Measurements from ENCODE around the gene DNAH7.
A peak's percentile ranks its signal among the peaks of the same experiment; 100 is the strongest.

DNAH7 gene

DNA sequence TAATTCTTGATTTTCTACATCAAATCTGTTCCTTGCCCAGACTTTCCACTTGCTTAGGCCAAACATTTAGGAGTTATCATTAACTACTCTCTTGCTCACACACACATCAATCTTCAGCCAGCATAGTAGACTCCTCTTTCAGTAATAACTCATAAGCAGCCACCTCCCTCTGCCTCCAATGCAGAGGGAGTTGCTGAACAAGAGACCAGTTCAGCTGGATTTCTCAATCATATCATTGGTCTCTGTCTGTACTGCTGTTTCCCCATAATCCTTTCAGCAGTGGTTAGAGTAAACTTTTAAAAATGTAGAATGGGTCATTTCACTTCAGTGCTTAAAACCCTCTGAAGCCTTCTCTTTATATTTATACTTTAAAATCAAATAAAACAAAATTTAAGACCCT is 298.7 kb downstream of the DNAH7 start:
- H3K4me1 Mint-ChIP-seq: no peaks in the 10 kb centered on the region
- peaks cover 7% of the 10 kb centered on the region for H3K9me3 Mint-ChIP-seq
- H3K4me3 Mint-ChIP-seq: no peak overlapping the region
- no peak overlapping the region for H3K27ac Mint-ChIP-seq
- no peaks in the 10 kb centered on the region for H3K36me3 Mint-ChIP-seq
- DNase-seq (ENCODE audit: low spot score in 2 of 2) (no peak), ATAC-seq (no peak)

GRCh38 chr2:195768431-195768830 is 300.2 kb downstream of the DNAH7 start:
- no peak for ATAC-seq
- peaks cover 17% of the 10 kb centered on the region for H3K9me3 Mint-ChIP-seq
- no peak overlapping the region for H3K4me3 Mint-ChIP-seq
- H3K36me3 Mint-ChIP-seq: no peaks in the 10 kb centered on the region
- H3K27ac Mint-ChIP-seq: no peak overlapping the region
- DNase-seq (ENCODE audit: low spot score in 2 of 2): no peak
- no peaks in the 10 kb centered on the region for H3K4me1 Mint-ChIP-seq

DNA sequence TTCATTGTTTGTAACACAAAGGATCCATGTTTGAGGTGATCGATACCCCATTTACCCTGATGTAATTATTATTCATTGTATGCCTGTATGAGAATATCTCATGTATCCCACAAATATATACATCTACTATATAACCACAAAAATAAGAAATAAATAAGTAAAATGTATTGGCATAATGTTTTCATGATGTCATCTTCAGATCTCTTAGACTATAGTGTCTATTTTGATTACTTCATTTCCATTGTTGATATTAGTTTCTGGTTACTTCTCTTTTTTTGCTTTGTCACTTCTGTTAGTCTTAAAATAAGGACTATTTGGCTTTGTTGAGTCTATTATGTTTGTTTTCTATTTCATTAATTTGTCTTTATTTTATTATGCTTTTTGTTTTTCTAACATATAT is 301.9 kb downstream of the DNAH7 start:
- ATAC-seq (no peak), DNase-seq (ENCODE audit: low spot score in 2 of 2) (no peak)
- Mint-ChIP-seq H3K27ac (no peak overlapping the region), H3K4me1 (no peaks in the 10 kb centered on the region), H3K9me3 (peaks cover 32% of the 10 kb centered on the region), H3K4me3 (no peak overlapping the region), H3K36me3 (no peaks in the 10 kb centered on the region)

DNA sequence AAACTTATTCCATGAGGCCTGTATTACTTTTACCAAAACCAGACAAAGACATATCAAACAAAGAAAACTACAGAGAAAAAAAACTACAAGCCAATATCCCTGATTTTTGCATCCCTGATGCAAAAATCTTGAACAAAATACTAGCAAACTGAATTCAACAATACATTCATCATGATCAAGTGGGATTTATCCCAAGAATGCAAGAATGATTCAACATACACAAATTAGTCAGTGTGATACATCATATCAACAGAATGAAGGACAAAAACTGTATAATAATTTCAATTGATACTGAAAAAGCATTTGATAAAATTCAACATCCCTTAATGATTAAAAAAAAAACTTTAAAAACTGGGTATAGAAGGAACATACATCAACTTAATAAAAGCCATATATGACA is 304.8 kb downstream of the DNAH7 start:
- ATAC-seq (no peak), DNase-seq (ENCODE audit: low spot score in 2 of 2) (no peak)
- Mint-ChIP-seq H3K4me3 (no peak overlapping the region), H3K9me3 (peaks cover 42% of the 10 kb centered on the region), H3K27ac (no peak overlapping the region), H3K36me3 (no peaks in the 10 kb centered on the region), H3K4me1 (no peaks in the 10 kb centered on the region)

DNA sequence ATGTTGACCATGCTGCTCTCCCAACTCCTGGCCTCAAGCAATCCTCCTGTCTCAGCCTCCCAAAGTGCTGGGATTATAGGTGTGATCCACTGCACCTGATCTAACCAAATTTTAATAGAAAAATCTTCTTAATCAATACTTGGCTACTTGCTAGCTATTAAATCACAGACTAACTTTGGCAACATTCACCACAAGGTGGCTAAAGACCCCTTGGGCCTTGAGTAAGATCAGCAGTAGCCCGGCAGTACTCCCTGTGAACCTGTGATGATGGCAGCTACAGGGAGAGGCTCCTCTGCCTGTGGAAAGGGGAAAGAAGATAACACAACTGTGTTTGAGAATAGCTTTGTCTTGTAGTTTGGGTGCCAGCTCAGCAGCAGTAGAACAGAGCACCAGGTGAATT is 308.8 kb downstream of the DNAH7 start:
- no peak for DNase-seq (ENCODE audit: low spot score in 2 of 2)
- Mint-ChIP-seq H3K4me1 (no peaks in the 10 kb centered on the region), H3K9me3 (peaks cover 35% of the 10 kb centered on the region), H3K27ac (no peak overlapping the region), H3K4me3 (no peak overlapping the region), H3K36me3 (no peaks in the 10 kb centered on the region)
- ATAC-seq: no peak

DNA sequence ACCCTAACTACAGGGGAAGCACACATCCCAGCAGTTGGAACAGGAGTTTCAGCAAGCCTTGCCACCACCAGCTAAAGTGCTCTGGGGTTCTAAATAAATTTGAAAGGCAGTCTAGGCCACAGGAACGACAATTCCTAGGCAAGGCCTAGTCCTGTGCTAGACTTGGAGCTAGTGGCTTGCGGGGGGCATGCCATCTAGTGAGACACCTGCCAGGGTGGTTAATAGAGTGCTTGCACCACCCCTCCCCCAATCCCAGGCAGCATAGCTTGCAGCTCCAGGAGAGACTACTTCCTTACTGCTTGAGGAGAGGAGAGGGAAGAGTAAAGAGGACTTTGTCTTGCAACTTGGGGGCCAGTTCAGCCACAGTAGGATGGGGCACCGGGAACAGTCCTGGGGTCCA is 309.8 kb downstream of the DNAH7 start:
- H3K27ac Mint-ChIP-seq: no peak overlapping the region
- H3K9me3 Mint-ChIP-seq: peaks cover 28% of the 10 kb centered on the region
- ATAC-seq: peak; percentile 13

DNA sequence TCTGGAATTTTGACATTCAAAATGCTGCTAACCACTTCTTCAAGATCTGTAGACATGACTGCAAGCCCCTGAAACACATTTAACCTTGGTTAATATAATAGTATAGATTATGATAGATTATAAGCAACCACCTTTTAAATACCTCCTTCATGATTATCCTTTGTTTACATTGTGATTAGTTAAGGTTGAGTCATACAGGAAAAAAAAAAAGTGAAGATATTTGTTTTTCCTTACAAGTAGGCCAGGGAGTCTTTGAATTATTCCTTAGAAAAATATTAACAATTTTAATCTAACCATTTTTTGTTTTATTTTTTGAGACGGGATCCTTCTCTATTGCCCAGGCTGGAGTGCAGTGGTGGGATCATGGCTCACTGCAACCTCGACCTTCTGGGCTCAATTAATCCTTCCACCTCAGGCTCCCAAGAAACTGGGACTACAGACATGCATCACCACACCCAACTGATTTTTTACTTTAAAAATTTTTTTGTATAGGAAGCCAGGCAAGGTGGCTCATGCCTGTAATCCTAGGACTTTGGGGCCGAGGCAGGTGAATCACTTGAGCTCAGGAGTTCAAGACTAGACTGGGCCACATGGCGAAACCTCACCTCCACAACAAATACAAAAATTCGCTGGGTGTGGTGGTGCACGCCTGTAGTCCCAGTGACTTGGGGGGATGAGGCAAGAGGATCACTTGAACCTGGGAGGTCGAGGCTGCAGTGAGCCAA is 312.3 kb downstream of the DNAH7 start:
- Mint-ChIP-seq H3K4me3 (no peak overlapping the region), H3K27ac (no peak overlapping the region), H3K4me1 (no peaks in the 10 kb centered on the region), H3K9me3 (peaks cover 9% of the 10 kb centered on the region), H3K36me3 (no peaks in the 10 kb centered on the region)
- no peak for ATAC-seq
- DNase-seq (ENCODE audit: low spot score in 2 of 2): no peak

More for the DNA sequence above, 309.8 kb downstream of the DNAH7 start:
- Mint-ChIP-seq H3K4me1 (no peaks in the 10 kb centered on the region), H3K36me3 (no peaks in the 10 kb centered on the region), H3K4me3 (no peak overlapping the region)
- DNase-seq (ENCODE audit: low spot score in 2 of 2): no peak

GRCh38 chr2:195741191-195741590 is 327.4 kb downstream of the DNAH7 start:
- Mint-ChIP-seq H3K27ac (no peak overlapping the region), H3K36me3 (peaks cover 30% of the 10 kb centered on the region), H3K9me3 (no peaks in the 10 kb centered on the region), H3K4me3 (no peak overlapping the region), H3K4me1 (no peaks in the 10 kb centered on the region)
- DNase-seq (ENCODE audit: low spot score in 2 of 2) (no peak), ATAC-seq (no peak)

DNA sequence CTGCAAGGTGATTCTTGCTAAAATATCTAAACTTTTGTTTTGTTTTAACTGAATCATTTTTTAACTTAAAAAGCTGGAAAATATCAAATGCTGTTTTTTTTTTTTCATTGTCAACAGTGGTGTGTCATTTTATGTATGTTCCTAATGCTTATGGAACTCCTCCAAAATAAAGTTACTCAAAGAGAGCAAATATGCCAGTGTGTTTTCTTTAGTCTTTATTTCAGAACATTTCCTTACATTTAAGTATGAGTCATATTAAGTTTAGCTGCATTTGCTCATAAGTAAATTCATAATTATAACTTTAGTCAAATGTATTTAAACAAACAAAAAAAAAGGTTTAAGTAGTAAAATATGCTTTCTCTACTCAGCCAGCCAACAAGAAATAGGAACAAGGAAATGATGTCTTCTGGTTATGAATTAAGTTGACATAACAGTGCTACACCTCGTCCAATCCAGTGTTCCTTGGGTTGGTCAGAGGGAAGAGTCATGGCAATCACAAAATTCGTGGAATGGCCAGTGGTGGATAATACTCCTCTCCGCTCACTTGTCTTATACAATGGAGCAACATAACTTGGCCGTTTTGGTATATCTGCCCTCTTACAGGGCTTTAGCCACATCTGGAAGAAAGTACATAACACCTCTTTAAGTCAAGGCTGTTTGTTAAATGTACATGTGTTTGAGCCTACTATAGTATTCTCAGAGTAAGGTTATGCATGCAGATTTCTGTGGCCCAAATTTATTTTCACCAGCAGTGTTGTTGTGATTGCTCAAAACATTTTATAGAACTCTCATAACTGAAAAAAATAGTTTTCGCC is 330.9 kb downstream of the DNAH7 start:
- H3K9me3 Mint-ChIP-seq: no peaks in the 10 kb centered on the region
- peaks cover 58% of the 10 kb centered on the region for H3K36me3 Mint-ChIP-seq
- no peak overlapping the region for H3K27ac Mint-ChIP-seq
- H3K4me3 Mint-ChIP-seq: no peak overlapping the region
- no peak for DNase-seq (ENCODE audit: low spot score in 2 of 2)
- ATAC-seq: no peak
- no peaks in the 10 kb centered on the region for H3K4me1 Mint-ChIP-seq

- no peak overlapping the region for H3K4me3 Mint-ChIP-seq
- no peaks in the 10 kb centered on the region for H3K9me3 Mint-ChIP-seq
- no peak for ATAC-seq
- DNase-seq (ENCODE audit: low spot score in 2 of 2): no peak
- H3K4me1 Mint-ChIP-seq: peaks cover 10% of the 10 kb centered on the region
- peaks cover 81% of the 10 kb centered on the region for H3K36me3 Mint-ChIP-seq
- H3K27ac Mint-ChIP-seq: no peak overlapping the region
Measured at GRCh38 chr2:195735347-195735746, 333.3 kb downstream of the DNAH7 start.

- no peak overlapping the region for H3K27ac Mint-ChIP-seq
- DNase-seq (ENCODE audit: low spot score in 2 of 2) (no peak), ATAC-seq (no peak)
- H3K9me3 Mint-ChIP-seq: no peaks in the 10 kb centered on the region
- H3K36me3 Mint-ChIP-seq: peaks cover 81% of the 10 kb centered on the region
- H3K4me1 Mint-ChIP-seq: peaks cover 10% of the 10 kb centered on the region
- H3K4me3 Mint-ChIP-seq: no peak overlapping the region
Measured at GRCh38 chr2:195734931-195735330, 333.7 kb downstream of the DNAH7 start.

DNA sequence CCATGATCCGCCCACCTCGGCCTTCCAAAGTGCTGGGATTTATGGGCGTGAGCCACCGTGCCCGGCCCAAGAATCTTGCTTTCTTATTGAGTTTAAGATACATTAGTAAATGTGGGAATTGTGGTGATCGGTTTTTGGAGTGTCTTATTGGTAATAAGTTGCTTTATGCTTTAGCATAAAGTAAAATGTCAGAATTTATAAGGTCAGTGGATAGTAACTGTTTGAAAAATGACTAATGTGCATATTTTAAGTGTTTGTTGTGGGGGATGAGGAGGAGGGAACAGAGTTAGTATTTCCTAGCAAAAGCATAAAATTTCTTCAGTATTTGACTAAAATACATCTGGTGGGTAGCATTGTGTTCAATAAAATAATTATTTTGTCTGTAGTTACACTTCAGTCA is 334.2 kb downstream of the DNAH7 start:
- peaks cover 81% of the 10 kb centered on the region for H3K36me3 Mint-ChIP-seq
- no peak for ATAC-seq

GRCh38 chr2:195733831-195734230 is 334.8 kb downstream of the DNAH7 start:
- Mint-ChIP-seq H3K4me1 (peaks cover 10% of the 10 kb centered on the region), H3K36me3 (peaks cover 86% of the 10 kb centered on the region), H3K27ac (no peak overlapping the region), H3K9me3 (no peaks in the 10 kb centered on the region), H3K4me3 (no peak overlapping the region)
- no peak for ATAC-seq
- no peak for DNase-seq (ENCODE audit: low spot score in 2 of 2)

More for the DNA sequence above, 334.2 kb downstream of the DNAH7 start:
- H3K9me3 Mint-ChIP-seq: no peaks in the 10 kb centered on the region
- H3K27ac Mint-ChIP-seq: no peak overlapping the region
- H3K4me3 Mint-ChIP-seq: no peak overlapping the region
- DNase-seq (ENCODE audit: low spot score in 2 of 2): no peak
- H3K4me1 Mint-ChIP-seq: peaks cover 10% of the 10 kb centered on the region

- DNase-seq (ENCODE audit: low spot score in 2 of 2) (no peak), ATAC-seq (no peak)
- Mint-ChIP-seq H3K9me3 (no peaks in the 10 kb centered on the region), H3K4me1 (peaks cover 10% of the 10 kb centered on the region), H3K4me3 (no peak overlapping the region), H3K36me3 (peaks cover 94% of the 10 kb centered on the region), H3K27ac (no peak overlapping the region)
Measured at GRCh38 chr2:195732574-195732973, 336.1 kb downstream of the DNAH7 start.

DNA sequence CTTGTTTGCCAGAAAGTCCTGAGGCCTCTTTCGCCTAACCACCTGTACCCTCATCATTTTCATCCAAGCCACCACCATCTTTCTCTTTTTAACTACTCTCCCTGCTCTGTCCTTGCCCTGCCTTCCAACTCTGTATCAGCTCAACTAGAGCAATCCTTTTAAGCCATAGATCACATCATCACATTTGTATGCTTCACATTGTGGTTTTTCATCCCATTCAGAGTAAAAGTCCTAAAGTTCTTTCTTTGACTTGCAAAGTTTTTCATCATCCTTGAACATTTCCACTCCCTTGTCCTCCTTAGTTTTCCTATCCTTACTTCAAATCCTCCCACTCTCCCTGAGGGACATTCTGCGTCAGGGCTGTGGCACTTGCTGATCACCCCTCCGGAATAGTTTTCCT is 337.7 kb downstream of the DNAH7 start:
- Mint-ChIP-seq H3K27ac (peak overlapping the region; percentile 29), H3K4me1 (peaks cover 10% of the 10 kb centered on the region), H3K36me3 (peaks cover 91% of the 10 kb centered on the region), H3K4me3 (no peak overlapping the region), H3K9me3 (no peaks in the 10 kb centered on the region)
- ATAC-seq (no peak), DNase-seq (ENCODE audit: low spot score in 2 of 2) (no peak)

- no peak for ATAC-seq
- no peak overlapping the region for H3K27ac Mint-ChIP-seq
- DNase-seq (ENCODE audit: low spot score in 2 of 2): no peak
- H3K9me3 Mint-ChIP-seq: no peaks in the 10 kb centered on the region
- H3K4me1 Mint-ChIP-seq: peaks cover 10% of the 10 kb centered on the region
- peaks cover 91% of the 10 kb centered on the region for H3K36me3 Mint-ChIP-seq
- no peak overlapping the region for H3K4me3 Mint-ChIP-seq
Measured at GRCh38 chr2:195727106-195727505, 341.5 kb downstream of the DNAH7 start.

Measured in stimulated activated effector memory CD8-positive, alpha-beta T cell treated with anti-CD3 and anti-CD28 coated beads, Interleukin-12 subunit alpha, Interleukin-12 subunit beta, amount 100 ng/mL, for 72 hours (primary cell).